HG03066 (cell line): ENCODE data around the gene PPP1R26.

Experiments used
- ATAC-seq: cut with Tn5 transposase; IDR thresholded peaks from one replicate; pipeline ENCODE4 v1.9.1; 2021; ENCODE audit warnings: low read depth; ENCODE audit not compliant: unreplicated experiment

Gene PPP1R26

DNA sequence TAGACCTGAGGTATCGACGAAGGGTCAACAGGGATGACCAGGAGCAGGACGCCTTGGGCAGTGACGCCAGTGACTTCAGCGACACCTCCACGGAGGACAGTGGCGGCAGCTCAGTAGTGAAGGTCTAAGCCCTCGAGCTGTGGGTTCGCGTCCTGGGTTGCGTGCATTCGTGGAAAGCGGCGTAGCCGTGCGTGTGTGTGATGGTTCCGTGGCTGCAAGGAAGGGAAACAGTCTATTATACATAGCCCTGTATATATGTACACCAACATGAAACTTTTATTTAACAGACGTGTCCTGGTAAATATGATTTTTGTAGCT, 8.4 kb downstream of the PPP1R26 start:
- ATAC-seq, result no peak

DNA sequence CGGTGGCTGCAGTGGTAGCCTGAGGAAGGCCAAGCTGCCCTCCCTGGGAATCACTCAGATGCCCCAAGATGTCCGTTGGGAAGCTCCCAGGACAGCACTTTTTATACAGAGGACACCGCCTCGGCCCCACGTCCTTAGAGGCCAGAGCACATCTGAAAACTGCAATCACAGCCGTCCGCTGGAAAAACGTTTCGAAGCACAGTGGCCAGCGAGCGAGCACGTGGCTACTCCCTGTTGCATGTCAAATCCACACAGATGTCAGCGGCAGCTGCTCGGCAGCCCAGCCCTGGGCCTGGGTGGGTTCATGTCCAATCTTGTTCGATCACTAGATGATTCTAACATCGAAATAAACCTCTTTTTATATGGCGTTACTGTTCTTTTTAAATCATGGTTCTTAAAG, 8.9 kb downstream of the PPP1R26 start:
- ATAC-seq, result no peak

DNA sequence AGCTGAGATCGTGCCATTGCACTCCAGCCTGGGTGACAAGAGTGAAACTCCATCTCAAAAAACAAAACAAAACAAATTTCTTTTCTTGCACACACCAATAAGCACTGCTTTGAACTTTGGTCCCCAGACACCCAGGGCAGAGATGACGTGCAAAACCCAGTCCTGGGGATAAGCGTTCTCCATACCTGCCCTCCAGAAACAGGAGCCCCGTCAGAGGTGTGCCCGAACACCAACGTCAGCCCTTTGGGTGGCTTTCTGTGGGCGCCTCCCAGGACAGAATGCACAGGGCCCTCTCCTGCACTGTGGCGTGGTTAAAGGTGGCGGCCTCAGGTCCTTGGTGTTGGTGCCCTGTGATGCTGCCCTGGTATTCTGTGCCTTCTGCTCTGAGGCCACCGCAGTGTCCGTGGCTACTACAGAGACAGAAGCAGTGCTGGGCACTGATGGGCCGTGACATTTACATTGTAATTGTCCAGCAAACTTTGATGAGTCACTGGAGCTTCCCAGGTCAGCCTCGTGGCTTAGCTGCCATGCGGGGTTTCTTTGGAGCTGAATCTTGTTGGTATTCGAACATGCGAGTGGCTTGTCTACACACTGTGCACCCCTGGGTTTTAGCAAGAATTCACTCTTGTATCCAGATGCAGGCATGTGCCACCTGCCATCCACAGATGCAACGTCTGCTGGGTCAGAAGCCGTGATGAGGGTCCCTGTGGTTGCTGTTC, 9.8 kb downstream of the PPP1R26 start:
- no peak for ATAC-seq

DNA sequence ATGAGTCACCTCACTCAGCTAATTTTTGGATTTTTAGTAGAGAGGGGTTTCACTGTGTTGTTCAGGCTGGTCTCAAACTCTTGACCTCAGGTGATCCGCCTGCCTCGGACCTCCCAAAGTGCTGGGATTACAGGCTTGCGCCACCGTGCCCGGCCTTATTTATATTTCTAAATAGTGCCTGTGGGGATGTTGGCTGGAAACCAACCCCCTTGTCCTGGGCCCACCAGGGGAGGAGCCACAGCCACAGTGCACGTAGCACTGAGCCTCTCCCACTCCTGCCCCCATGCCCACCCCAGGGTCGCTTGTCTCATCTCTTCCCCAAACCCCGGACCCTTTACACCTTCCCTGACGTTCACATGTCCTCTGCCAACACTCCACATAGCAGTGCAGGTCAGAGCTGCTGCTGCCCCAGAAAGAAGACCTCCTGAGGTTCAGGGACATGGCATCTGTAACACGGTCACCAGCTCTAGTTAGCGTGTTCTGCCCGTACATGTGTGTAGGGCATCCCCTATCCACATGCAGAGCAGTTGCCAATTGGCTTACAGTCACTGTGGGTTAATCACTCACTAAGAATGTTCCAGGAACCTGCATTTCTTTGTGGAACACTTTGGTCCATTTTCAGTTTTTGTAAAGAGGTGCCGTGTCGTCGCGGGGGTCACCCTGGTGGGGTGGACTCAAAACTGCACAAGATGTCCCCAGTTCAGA, 10.7 kb downstream of the PPP1R26 start:
- ATAC-seq, result no peak

DNA sequence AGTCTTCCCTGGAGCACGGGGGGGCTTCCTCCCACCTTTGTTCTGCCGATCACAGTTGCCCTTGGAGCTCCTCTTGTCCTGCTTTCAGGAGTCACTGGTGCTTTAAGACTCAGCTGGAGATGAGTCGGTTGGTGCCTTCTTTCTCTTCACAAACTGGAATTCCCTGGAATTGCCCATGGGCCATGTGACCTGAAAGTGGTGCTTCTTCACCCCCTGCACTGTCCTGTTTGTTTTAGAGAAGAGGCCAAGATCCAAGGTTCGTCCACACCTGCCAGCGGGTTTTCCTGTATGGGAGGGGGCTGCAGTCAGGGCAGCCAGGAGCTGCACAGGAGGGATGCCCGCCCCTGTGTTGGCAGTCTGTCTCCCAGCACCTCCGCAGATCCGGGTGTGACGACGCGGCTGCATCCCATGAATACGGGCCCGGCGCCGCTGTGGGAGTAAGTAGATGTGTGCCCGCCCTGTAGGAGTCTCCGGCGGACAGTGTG, 11.4 kb downstream of the PPP1R26 start:
- ATAC-seq, result no peak

DNA sequence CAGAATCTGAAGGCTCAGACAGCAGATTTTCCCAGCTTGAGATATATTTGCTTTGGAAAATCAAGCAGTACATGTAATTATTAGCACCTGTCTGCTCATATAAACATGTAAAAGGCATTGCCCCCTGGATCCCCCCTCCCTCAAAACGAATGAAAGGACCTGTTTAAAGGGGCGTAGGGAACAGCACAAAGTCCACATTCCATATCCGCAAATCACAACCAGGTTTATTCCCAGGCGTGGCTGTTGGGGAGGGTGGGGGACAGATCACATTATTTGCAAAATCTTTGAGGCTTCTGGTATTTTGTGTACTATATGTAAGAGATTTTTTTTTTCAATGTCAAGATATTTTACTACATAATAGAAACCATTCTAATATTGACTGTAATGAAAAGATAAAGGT, 12.2 kb downstream of the PPP1R26 start:
- no peak for ATAC-seq

DNA sequence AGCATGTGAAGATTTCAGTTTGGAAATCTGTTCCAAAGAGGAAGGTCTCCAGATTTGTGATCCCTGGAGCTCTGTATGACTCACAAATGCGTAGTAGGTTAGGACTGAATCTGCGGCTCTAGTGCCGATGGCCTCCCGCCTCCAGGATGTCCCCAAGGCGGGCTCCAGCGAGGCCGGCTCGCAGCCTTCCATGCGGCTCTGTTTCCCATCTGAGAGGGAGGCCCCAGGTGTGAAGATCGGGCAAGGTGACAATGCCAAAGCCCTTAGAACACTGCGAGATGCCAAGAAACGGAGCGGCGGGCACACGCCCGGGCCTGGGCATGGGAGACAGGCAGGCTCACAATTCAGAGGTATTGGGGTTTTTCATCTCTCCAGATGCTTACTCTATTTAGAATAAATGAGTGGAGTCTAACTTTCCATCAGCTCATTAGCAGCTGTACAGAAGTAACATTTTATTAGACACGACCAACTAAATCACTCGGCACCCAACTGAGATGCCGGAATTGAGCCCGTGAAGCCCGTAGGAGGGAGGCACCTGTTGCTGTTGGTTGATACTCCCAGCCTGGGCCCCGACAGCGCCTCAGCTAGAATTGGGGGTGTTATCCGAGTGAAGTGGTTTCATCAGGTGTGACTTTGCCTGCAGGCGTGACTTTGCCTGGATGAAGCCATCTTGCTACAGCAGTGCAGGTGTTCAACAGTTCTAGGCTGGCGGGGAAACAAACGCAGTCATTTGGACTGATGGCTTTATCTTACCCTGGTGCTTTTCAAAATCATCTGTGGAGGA, 13.5 kb downstream of the PPP1R26 start:
- no peak for ATAC-seq

DNA sequence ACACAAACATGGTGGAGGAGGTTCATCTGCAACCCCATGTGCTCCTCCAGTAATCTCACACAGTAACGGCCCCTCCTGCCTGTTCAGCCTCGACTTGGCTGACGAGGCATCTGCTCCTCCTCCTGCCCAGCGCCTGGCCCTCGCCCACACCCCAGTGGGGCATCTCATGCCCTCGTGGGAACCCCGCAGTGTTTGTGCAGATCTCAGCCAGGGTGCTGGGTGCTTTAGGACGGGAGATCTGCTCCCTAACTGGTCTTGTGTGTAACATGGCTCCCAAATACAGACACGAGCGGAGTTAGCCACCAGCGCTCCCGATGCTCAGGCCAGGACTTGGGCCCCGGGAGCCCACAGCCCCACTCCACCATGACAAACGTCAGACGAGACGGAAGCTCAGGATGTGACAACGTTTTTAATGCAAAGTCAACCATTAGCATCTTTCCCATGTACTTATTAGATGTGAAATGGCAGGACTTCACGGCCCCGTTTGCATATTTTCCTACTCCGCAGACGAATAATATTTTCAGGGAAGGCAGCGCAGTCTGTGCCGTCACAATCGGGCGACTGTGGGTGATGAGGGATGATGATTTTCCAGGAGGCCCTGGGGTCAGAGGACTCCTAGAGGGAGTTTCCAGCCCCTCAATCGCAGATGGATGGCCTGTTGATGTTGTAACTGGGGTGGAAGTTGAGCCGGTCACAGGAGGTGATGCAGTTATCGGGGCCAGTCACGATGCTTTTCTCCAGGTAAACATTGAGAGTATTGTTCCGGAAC, 15.4 kb downstream of the PPP1R26 start:
- ATAC-seq, result no peak

DNA sequence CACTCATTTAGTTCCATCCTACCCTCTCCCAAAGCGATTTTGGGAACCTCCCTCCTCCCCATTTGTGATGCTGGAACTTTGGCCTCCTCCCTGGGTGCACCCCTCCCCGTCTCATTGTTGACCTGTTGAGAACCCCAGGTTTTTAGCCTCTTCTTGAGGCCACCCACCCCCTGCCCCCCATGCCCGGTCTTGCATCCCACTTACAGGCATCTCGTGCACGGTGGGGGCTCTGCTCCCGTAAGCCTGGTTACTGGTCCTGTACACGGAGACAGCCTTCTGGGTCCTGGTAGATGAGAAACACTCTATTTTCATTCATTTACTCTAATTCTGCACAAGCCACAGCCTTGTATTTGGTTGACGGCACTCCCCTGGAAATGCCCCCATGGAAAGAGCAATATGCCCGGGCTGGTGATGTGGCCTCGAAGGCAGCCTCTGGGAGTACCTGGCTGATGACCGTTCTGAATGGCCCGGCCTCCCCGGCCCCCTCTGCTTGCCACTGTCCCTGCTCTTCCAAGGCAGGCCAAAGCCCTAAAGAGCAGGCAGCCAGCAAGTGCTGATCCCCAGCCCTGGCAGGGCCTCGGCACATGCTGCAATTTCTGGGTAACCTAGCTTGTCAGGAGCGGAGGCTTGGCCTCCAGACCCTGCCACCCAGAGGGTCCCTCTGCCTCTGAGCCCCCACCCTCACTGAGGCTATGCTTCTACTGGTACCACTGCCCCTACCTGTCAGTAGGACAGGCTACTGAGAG, 19.0 kb downstream of the PPP1R26 start:
- ATAC-seq, result no peak

DNA sequence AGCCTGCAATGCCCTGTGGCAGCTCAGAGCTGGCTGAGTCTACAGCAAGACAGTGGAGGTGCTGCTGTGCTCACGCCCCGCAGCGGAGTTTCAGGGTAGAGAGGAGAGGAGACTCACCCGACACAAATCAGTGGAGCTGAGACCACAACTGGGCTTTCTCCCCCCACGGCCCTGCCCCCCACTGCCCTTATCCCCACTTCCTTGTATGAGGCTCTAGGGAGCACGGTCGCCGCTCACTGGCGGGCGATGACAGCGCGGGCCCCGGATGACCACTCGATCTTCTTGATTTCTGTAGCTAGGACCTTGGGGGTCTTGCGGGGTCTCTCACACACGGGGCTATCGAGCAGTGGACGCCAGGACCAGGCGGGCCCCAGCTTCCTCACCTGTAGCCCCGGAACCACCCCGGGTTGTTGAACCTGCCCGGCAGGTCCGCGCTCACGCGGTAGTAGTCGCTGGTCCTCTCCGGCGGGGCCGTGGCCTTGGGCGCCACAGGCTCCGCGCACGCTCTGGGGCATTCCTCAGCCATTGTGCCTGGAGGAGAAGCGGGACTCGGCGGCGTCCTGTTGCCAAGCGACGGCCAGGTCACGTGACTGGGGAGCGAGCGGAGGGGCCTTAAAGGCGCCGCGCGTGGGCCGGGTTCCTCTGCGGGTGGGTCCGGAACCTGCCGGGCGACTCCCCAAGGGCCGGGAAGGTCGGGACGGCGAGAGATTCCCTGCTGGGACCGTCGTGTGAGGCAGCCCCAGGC, 19.9 kb downstream of the PPP1R26 start:
- peak; percentile 53 for ATAC-seq

DNA sequence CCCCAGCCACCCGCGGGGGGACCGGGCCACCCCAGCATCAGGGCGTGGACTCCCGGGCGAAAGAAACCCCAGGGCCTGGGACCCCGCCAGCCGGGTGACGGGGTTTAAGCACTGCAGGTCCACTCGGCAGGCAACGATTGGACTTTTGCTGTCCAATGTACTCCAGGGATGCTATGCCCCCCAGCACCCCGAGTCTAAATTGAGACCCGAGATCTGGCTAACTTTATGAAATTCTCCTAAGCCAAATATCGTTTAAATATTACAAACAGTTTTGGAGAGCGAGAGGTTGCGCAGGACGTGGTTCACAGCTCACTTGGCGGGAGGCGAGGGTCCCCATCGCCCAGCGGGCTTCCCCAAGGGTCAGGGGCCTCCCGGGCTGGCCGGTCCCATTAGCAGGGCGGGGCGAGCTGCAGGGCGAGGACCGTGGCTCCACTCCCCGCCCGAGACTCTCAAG, 20.5 kb downstream of the PPP1R26 start:
- ATAC-seq, result no peak

DNA sequence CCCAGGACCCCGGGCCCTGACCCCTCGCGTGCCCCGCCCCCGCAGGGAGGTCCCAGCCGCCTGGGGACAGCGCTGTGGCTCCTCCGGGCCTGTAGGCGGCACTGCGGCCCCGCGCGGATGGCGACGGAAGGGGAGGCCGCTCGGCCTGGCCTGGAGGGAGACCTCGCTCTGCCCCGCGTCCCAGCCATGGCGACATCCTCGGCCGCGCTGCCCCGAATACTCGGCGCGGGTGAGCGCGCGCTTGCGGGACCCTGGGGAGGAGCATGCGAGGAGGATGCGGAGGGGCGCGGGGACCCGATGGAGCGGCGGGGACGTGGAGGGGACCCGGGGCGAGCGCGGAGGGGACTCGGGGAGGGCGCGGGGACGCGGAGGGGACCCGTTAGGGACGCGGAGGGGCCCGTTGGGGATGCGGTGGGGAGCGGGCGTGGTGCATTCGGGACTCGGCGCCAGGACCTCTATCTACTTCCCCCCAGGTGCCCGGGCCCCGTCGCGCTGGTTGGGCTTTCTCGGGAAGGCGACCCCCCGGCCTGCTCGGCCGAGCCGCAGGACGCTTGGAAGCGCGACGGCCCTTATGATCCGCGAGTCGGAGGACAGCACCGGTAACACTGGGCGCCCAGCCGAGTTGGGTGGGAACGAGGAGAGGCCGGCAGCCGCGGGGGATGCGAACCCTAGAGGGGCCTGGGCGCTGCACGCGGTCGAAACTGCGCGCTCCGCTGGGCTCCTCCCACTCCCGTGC, 21.1 kb downstream of the PPP1R26 start, which contains the start of gene MRPS2:
Gene MRPS2, plus strand, starts transcription at position 158 of the 736 bp plus-strand sequence. Its CDS starts 29 bp downstream, at position 187.
- ATAC-seq, result peak; percentile 75

DNA sequence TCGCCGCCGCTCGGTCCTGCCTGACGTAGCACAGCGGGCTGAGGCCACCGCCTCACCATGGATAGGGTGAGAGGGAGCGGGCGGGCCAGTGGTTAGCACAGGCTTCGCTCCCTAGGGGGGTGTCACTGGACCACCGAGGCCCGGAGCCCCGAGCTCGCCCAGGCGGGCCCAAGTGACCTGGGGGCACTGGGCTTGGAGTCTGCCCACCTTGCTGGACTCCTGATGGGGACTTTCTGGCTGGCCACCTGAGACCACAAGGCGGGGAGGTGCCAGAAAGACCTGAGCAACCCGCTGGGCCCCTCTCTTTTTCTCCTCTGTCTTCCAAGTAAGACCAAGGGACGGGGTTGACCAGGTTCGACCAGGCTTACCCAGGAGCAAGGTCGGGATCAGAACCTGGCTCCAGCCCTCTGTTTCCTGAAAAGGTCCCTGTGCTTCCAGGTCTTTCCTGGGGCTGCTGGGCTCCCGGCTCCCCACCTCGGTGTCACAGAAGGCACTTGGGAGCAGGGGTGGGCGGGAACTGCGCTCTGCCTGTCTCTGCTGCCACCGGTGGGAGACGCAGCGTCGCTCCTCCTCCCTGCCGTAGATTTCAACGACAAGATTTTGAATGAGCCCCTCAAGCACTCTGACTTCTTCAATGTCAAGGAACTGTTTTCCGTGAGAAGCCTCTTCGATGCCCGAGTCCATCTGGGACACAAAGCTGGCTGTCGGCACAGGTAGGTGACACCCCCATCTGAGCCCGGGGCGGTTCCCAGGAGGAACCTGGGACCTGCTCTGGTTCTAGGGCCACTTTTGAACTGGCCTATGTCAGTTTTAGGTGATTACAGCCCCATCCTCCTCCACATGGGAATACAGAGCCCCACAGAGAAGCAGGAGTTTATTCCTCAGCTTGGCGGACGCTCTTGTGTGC, 21.9 kb downstream of the PPP1R26 start:
- ATAC-seq, result peak; percentile 31

DNA sequence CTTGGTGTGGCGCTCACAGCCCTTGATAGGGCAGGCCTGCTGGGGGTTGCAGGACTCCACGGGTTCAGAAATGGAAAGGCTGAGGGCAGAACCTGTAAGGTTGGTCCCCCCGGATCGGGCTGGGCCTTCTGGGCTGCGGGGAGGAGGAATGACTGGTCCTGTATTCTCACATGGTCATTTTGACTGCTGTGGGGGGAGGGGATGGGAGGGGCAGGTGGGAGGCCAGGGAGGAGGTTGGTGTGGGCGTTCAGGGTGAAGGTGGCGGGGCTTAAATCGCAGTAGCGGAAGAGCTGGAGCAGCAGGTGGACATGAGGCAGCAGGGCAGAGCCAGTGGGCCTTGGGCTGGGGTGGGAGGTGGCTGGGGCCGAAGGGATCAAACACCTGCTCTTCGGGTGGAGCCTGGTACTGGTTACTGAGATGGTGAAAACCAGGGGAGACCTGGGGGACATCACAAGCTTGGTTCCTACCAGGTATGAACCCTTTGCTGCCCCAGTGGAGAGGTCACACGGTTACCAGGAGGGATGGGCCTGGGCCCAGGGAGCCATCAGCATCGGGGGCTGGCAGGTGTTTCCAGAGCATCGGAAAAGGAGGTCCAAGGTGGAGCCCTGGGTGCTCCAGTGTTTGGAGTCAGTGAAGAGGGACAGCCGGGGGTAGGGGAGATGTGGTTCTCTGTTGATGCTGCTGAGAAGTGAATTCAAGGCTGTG, 22.7 kb downstream of the PPP1R26 start:
- no peak for ATAC-seq

DNA sequence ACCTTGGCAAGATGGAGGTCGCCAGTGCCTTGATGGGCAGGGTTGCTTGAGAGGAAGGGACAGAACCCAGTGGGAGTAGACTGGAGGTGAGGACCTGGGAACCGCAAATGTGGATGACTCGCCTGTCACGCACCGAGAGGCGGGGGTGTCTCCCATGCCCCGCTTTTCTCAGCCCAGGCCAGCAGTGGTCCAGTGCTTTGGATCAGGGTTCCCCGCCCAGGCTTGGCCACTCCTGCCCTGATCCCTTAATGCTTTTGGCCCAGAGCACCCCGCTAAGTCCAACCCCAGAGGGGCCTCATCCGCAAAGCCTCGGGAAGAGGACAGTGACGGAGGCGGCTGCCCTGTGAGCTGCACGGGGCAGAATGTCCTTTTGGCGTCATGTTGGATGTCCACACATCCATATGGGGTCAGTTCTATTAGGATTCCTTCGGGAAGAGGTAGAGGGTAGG, 23.3 kb downstream of the PPP1R26 start:
- ATAC-seq, result no peak

DNA sequence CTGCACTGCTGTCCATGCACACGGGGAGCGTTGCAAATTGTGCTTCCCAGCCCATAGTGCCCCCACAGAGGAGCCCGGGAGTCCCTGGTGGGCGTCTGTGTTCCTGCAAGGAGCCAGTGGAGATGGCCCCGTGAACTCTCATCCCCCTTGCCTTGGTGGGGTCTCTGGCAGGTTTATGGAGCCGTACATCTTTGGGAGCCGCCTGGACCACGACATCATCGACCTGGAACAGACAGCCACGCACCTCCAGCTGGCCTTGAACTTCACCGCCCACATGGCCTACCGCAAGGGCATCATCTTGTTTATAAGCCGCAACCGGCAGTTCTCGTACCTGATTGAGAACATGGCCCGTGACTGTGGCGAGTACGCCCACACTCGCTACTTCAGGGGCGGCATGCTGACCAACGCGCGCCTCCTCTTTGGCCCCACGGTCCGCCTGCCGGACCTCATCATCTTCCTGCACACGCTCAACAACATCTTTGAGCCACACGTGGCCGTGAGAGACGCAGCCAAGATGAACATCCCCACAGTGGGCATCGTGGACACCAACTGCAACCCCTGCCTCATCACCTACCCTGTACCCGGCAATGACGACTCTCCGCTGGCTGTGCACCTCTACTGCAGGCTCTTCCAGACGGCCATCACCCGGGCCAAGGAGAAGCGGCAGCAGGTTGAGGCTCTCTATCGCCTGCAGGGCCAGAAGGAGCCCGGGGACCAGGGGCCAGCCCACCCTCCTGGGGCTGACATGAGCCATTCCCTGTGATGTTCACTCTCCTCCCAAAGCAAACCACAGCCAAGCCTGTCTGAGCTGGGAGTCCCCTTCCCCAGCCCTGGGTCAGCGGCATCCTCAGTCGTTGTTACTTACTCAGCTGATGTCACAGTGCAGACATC, 24.0 kb downstream of the PPP1R26 start:
- ATAC-seq, result no peak
